ENCODE measurements around the gene PRKCD. TPM values are rescaled to one million over a fixed set of nuclear protein-coding genes. Genes with fewer than 3 reads are reported as not detected.

Gene PRKCD
- total RNA-seq, 2 donors from 2014 or later: 93.3 to 94.0 TPM

DNA sequence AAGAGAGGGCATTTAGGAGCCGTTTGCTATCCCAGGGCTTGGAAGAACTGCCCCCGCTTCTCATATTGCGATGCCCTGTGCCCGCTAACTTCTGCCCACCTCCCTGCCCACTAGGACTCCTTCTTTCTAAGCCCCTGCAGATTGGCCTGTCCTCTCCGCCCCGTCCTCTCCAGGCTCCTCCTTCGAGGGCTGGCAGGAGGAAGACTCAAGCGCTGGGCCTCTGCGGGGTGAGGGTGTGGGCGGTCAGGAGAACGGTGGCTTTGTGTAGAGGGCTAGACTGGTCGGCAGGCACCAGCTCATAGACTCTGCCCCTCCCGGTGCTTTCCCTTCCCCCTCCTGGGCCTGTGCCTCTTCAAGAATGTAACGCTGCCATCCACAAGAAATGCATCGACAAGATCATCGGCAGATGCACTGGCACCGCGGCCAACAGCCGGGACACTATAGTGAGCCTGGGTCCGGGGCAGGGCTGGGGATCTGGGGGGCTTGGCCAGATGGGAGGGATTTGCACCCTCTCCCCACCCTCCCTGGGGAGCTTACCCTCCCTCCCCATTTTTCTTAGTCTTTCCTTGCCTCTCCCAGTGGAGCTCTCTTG is 21.9 kb downstream of the PRKCD start:
- intact Hi-C loops (cut with DNase I, micrococcal nuclease): no loop called here
- DNase-seq: no peak
- no peak for ATAC-seq

- intact Hi-C loops (cut with DNase I, micrococcal nuclease): no loop called here
- DNase-seq (no peak), ATAC-seq (no peak)
Observed at GRCh38 chr3:53183514-53183913, 22.5 kb downstream of the PRKCD start.

GRCh38 chr3:53184701-53185100 is 23.7 kb downstream of the PRKCD start:
- no peak for ATAC-seq
- DNase-seq: no peak
- intact Hi-C loops (cut with DNase I, micrococcal nuclease): no loop called here

- ATAC-seq (no peak), DNase-seq (no peak)
- intact Hi-C loops (cut with DNase I, micrococcal nuclease): no loop called here
Observed at GRCh38 chr3:53185761-53186465, 24.9 kb downstream of the PRKCD start.

DNA sequence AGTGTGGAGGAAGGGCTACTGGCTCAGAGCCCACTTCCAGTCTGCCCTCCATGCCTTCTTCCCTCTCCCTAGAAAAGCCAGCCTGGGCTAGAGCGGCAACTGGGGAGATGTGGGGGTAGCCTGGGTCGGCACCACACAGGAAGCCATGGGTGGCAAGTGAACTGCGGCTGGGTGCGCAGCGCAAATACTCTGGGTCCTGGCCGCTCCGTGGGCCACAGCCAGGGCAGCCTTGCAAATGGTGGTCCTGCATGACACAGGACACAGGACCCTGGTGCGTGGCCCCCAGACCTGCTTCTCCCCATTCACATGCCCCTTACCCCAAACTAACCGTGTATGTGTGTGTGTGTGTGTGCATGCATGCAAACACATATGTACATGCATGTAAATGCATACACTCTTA is 25.7 kb downstream of the PRKCD start:
- DNase-seq: no peak
- no peak for ATAC-seq

DNA sequence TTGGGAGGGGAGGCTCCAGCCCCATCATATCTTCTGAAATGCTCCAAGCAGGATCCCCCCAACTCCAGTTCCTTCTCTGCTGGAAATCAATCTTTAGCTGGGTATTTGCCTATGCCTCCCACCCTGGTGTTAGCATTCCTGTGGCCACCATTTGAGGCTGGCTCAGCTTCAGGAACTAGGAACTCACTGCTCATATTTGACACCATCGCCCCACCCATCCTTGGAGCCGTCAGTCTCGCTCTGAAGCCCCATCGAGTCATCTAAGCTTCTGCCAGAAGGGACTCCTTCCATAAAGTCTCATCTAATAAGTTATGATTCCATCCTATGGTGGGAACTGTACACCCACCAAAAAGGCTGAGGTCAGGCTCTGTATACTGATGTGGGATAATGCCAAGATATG is 26.4 kb downstream of the PRKCD start:
- DNase-seq: no peak
- intact Hi-C loops (cut with DNase I, micrococcal nuclease): no loop called here
- no peak for ATAC-seq

More for the DNA sequence above, 25.7 kb downstream of the PRKCD start:
- intact Hi-C loops (cut with DNase I, micrococcal nuclease): no loop called here

GRCh38 chr3:53188136-53188685 is 27.2 kb downstream of the PRKCD start:
- ATAC-seq (peak; percentile 85), DNase-seq (no peak)
- intact Hi-C loops (cut with DNase I, micrococcal nuclease): no loop called here

DNA sequence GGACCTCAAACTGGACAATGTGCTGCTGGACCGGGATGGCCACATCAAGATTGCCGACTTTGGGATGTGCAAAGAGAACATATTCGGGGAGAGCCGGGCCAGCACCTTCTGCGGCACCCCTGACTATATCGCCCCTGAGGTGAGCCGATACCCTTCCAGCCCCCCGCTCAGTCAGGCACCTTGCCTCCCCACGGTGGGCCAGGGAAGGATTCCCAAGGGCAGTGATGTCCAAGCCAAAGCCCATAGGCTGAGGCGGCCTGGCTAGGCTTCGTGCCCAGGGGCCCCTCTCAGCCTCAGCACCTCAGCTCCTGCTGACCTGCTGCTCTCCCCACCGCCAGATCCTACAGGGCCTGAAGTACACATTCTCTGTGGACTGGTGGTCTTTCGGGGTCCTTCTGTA is 27.7 kb downstream of the PRKCD start:
- DNase-seq (no peak), ATAC-seq (no peak)
- intact Hi-C loops (cut with DNase I, micrococcal nuclease): no loop called here

- no peak for ATAC-seq
- intact Hi-C loops (cut with DNase I, micrococcal nuclease): no loop called here
- no peak for DNase-seq
Observed at GRCh38 chr3:53189276-53189675, 28.3 kb downstream of the PRKCD start.

DNA sequence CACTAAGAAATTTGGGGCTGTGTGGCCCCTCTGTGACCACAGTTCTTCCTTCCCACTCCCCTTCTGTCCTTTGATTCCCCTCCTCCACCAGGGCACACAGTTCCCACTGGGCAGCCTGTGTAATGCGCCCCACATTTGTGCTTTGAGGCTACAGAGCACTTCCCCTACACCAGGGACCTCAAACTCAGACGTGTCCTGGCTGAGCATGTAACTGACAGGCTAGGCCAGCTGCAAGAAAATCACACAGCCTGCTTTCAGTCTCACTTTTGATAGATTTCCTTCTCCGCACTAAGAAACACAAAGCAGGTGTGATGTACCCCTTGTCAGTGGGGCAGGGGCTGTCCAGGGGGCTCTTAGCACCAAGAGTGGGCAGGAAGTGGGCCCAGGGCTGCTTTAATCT is 29.6 kb downstream of the PRKCD start:
- DNase-seq (no peak), ATAC-seq (no peak)
- intact Hi-C loops (cut with DNase I, micrococcal nuclease): no loop called here

- no peak for ATAC-seq
- intact Hi-C loops (cut with DNase I, micrococcal nuclease): no loop called here
- no peak for DNase-seq
Observed at GRCh38 chr3:53191836-53192480, 30.9 kb downstream of the PRKCD start.

GRCh38 chr3:53192608-53193007 is 31.6 kb downstream of the PRKCD start:
- ATAC-seq: no peak
- peak; percentile 55 to 73 for DNase-seq
- intact Hi-C loops (cut with DNase I, micrococcal nuclease): no loop called here

- ATAC-seq: no peak
- intact Hi-C loops (cut with DNase I, micrococcal nuclease): loop anchor here in 1 of 2 donors (2.0 kb wide), 1 partner anchor 79 kb away; no protein-coding TSS in a partner anchor
- no peak for DNase-seq
Observed at GRCh38 chr3:53193466-53194209, 32.6 kb downstream of the PRKCD start.

DNA sequence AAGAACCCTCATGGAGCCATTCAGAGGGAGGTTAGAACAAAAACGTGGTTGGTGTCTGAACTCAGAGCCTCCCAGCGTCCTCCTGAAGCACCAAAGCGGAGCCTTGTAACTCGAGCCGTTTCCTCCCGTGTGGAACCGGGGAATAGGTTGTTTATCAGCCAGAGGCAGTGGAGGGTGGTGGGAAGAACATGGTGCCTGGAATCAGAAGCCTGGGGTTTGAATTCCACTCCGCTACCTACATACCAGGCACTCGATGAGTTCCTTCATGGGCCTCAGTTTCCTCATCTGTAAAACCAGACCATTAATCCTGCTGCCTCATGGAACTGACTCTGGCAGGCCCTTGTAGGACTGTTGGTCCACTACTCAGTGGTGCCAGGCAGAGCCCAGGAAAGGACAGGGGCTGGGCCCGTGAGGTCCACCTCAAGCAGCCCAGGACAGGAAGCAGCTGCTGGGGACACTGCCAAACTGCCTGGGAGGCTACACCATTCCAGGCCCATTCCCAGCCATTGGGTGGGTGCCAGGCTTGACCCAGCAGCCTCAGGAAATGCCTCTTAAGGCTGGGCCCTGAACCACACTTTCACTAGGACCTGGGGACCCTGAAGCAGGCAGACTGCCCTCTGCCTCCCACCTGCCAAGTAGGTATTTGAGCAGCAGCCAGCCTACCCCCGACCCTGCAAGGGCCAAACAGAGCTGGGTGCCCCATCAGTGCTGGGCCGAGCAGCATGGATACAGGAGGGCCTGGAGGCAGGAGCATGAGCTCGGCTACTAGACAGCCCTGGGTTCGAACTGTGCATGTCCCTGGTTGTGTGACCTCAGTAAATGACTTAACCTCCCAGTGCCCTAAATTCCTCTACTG is 33.4 kb downstream of the PRKCD start:
- DNase-seq: no peak
- peak; percentile 8 for ATAC-seq
- intact Hi-C loops (cut with DNase I, micrococcal nuclease): loop anchor here (2.0 to 5.0 kb wide), 2 partner anchors 77 to 80 kb away; no protein-coding TSS in a partner anchor

GRCh38 chr3:53195066-53195450 is 34.0 kb downstream of the PRKCD start:
- ATAC-seq (peak; percentile 12), DNase-seq (no peak)
- intact Hi-C loops (cut with DNase I, micrococcal nuclease): loop anchor here (2.0 to 5.0 kb wide), 2 partner anchors 78 to 80 kb away; no protein-coding TSS in a partner anchor

DNA sequence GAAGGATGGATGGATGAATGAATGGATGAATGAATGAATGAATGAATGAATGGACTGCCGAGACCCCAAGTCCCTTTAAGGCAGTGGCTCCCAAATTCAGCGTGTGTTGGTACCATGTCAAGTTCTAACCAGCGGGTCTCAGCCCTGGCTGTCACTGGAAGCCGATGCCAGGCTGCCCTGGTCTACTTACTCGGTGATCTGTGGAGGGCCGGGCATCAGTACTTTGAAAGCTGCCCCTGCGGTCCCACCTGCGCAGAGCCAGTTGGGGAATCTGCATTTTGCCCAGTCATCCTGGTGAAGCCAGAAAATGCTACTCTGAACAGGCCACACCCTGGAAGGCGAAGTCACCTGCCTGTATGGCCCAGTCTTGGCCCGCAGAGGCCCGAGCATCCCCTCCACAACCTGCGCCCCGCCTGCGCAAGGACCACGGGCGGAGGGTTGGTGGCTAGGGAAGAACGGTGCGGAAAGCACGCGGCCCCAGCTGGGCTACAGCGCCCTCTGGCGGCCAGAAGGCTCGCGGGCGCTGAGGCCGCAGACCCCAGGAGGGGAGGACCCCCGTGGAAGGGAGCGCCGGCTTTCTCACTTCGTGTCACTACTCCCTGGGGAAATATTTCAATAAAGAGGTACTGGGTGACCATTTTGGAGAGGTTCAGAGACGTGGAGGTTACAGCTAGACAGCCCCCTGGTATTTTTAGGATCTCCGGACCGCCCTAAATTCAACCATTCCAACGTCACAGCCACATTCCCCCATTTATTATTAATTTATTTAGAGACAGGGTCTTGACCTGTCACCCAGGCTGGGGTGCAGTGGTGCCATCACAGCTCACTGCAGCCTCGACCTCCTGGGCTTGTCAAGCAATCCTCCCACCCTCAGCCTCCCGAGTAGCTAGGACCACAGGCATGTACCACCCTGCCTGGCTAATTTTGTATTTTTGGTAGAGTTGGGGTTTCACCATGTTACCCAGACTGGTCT is 34.9 kb downstream of the PRKCD start:
- intact Hi-C loops (cut with DNase I, micrococcal nuclease): loop anchor here (2.0 to 5.0 kb wide), 2 partner anchors 79 to 81 kb away; no protein-coding TSS in a partner anchor
- ATAC-seq: peak; percentile 68
- DNase-seq: peak in 1 of 2 donors; percentile 68

All from left colon (tissue), 2 donors.